GM13976 (cell line): Measurements from ENCODE around the gene SLC5A8.

Source experiments
- DNase-seq: peaks from one replicate; pipeline ENCODE4 v3.0.0; 2012; ENCODE audit warnings: low spot score
- in situ Hi-C: fragments of 300-500 bp; cut with MboI; formaldehyde crosslinking; loops from one replicate; pipeline ENCODE4 v1.12.0; 2022; ENCODE audit warnings: low sequenced_read_pairs, mixed read lengths, inconsistent platforms; ENCODE audit not compliant: unreplicated experiment
- TF ChIP-seq, protein P1 (sequence below): IDR thresholded peaks from 2 replicates; pipeline ENCODE4 v1.5.1; 2012; ENCODE audit warnings: borderline replicate concordance, mild to moderate bottlenecking; ENCODE audit not compliant: insufficient read depth; ENCODE audit errors: extremely low read depth, missing control alignments, control extremely low read depth

Gene SLC5A8, protein sequence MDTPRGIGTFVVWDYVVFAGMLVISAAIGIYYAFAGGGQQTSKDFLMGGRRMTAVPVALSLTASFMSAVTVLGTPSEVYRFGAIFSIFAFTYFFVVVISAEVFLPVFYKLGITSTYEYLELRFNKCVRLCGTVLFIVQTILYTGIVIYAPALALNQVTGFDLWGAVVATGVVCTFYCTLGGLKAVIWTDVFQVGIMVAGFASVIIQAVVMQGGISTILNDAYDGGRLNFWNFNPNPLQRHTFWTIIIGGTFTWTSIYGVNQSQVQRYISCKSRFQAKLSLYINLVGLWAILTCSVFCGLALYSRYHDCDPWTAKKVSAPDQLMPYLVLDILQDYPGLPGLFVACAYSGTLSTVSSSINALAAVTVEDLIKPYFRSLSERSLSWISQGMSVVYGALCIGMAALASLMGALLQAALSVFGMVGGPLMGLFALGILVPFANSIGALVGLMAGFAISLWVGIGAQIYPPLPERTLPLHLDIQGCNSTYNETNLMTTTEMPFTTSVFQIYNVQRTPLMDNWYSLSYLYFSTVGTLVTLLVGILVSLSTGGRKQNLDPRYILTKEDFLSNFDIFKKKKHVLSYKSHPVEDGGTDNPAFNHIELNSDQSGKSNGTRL

DNA sequence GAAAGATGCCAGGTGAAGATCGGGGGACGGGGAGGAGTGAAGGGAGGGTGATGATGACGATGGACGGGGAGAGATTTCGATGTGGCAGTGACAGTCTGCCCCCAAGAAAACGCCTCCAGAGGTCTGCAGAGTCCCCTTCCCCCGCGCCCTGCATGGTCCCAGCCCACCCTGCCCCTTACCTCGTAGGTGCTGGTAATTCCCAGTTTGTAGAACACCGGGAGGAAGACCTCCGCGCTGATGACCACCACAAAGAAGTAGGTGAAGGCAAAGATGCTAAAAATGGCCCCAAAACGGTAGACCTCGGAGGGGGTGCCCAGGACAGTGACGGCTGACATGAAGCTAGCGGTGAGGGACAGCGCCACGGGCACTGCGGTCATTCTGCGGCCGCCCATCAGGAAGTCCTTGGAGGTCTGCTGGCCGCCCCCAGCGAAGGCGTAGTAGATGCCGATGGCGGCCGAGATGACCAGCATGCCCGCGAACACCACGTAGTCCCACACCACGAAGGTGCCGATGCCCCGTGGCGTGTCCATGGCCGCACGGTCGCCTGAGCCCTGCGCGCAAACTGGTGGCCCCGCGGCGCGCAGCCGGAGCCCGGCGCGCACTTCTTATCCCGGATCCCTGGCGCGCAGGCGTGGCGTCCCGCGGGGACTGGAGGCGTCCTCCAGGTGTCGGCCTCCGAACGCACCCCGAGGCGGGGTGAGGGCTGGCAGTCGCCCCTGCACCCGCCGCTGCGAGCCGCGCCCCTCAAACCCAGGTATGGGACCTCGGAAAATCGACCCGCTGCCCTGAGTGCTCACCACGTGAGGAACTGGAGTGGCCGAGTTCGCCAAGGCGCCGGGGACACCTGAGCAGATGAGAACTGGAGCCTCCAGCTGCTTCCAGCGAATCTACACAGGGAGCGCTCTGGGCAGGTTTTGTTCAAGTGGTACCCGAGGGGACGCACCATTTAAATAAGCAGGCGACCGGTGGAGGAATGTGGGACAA lies at the start of gene SLC5A8:
Gene SLC5A8, minus strand, starts transcription at position 920 of the 984 bp plus-strand sequence. Its CDS starts 390 bp downstream, at position 530.
- TF ChIP-seq, protein P1, sequence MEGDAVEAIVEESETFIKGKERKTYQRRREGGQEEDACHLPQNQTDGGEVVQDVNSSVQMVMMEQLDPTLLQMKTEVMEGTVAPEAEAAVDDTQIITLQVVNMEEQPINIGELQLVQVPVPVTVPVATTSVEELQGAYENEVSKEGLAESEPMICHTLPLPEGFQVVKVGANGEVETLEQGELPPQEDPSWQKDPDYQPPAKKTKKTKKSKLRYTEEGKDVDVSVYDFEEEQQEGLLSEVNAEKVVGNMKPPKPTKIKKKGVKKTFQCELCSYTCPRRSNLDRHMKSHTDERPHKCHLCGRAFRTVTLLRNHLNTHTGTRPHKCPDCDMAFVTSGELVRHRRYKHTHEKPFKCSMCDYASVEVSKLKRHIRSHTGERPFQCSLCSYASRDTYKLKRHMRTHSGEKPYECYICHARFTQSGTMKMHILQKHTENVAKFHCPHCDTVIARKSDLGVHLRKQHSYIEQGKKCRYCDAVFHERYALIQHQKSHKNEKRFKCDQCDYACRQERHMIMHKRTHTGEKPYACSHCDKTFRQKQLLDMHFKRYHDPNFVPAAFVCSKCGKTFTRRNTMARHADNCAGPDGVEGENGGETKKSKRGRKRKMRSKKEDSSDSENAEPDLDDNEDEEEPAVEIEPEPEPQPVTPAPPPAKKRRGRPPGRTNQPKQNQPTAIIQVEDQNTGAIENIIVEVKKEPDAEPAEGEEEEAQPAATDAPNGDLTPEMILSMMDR, result no peak
- DNase-seq, result no peak
- in situ Hi-C loops, result no loop called here

DNA sequence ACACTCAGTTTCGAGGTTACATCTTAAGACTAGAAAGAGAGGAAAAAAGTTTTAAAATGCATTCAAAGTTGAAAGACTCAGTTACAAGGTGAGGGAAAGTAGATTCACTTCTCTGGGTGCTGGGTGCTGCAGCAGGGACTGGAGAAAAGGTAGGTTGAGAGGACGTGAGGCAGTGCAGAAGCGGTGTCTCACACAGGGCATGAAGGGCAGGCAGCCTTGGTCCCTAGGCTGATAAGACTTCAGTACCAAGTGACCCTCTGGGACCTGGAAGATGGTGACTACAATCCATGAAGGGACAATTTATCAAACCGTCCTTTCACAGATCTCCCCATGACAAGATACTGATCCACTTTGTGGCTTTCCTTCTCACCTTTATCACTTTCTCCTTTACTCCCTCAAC lies 47.3 kb upstream of the SLC5A8 start:
- in situ Hi-C loops, result no loop called here
- DNase-seq, result no peak
- TF ChIP-seq, protein P1, result no peak

DNA sequence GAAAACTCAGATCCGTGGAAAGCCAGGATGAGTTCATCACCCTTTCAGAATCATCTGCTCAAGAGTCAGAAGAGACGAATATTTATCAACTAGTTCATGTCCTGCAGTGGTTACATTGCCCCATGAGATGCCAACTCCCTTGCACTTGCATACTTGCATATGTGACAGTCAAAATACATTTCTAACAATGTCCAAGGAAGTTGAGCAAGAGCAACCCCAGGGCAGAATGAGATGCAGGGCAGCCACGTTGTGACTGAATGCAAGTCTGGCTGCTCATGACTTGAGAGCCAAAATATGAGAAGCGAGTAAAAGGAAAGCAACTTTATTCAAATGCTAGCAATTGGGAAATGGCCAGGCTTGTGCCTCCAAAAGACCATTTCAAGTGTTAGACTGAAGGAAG lies 46.2 kb upstream of the SLC5A8 start:
- DNase-seq, result no peak
- in situ Hi-C loops, result no loop called here
- TF ChIP-seq, protein P1, result no peak

DNA sequence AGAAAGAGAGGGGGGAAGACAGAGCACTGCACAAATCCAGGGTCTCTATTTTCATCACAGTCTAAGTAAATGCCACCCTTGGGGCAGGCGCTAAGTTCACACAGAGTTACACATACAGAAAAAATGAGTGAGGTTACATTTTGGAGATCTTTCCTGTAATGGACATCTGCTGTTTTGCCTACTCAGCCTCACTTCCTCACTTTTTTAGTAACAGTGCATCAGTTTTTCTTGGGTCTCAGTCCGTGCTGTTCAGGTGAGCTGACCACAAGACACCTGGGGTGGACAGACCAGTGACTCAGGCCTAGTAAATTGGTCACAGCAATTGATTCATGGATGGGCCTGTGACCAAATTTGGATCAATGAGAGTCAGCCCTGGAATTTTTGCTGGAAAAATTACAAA lies 33.6 kb upstream of the SLC5A8 start:
- TF ChIP-seq, protein P1, result no peak
- no peak for DNase-seq
- in situ Hi-C loops, result no loop called here

DNA sequence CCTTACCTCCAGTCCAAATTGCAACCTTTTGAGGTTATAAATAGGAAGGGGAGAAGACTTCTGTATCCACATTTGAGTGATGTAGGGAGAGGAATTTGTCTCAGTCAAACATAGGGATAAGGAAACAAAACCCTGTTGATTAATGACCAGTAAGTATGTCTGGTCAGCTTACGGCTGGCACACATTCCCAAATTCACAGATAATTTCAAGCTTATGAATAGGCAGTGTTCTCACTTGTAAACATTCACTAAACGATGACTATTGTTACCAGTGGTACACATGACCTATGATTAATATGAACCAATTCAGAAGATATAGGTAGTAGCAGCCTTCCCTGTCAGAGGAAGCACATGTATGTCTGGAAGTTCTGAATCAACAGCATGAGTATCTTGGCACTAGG lies 33.0 kb upstream of the SLC5A8 start:
- DNase-seq, result no peak
- TF ChIP-seq, protein P1, result no peak
- in situ Hi-C loops, result no loop called here

DNA sequence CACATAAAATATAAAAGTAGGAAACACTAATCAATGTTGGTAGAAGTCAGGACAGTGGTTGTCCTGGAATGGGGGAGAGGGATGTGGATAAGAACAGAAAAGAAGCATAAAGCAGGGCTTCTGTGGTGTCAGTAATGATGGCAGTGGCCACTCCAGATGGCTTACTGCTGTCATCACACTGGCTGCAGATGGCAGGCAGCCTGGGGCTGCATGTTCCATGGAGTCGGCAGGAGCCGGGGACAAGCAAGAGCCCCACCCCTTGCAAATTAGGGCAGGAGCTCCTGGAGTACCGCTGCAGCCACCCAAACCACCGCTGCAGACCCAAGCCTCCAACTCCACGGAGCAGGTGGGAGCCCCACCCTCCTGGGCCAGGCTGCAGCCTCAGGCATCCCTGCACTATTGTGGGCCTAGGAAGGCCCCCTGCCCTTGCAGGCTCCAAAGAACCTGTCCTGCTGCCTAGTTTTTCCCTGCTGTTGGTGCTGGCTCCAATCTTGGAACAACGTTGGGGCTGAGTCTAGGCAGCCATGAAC lies 28.8 kb upstream of the SLC5A8 start:
- TF ChIP-seq, protein P1, result no peak
- in situ Hi-C loops, result no loop called here
- DNase-seq, result no peak
